PC-9 (cell line): ENCODE data around the gene ZNF566.

ENCODE experiments used
- EZH2 ChIP-seq: fragments of 200-600 bp; sonication (generic); IDR thresholded peaks from 2 replicates; pipeline ENCODE4 v1.8.0; 2017; ENCODE audit warnings: antibody characterized with exemption, low read depth
- TF ChIP-seq, protein P1 (sequence below): fragments of 200-600 bp; sonication (generic); conservative IDR thresholded peaks from 2 replicates; pipeline ENCODE4 v1.6.1; 2017; ENCODE audit warnings: mixed run types, antibody characterized with exemption, mild to moderate bottlenecking, moderate library complexity

DNA sequence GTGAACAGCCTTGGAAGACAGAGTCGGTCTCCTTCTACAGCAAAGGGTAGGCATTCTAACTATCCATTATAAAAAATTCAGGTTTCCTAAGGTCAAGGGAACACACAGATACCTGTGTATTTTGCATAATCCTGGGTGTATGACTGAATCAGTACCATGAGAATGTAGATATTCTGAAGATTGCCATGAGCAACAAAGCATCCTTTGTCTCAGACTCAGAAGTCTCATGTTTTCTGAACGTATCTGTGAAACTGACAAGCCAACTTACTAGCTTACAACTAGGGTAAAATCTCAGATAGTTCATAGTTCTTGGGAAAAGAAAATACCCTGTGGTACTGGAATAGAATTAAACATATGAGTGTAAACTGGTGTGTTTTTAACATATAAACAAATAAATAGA lies 6.5 kb downstream of the ZNF566 start:
- TF ChIP-seq EZH2, result no peak
- TF ChIP-seq, protein P1, sequence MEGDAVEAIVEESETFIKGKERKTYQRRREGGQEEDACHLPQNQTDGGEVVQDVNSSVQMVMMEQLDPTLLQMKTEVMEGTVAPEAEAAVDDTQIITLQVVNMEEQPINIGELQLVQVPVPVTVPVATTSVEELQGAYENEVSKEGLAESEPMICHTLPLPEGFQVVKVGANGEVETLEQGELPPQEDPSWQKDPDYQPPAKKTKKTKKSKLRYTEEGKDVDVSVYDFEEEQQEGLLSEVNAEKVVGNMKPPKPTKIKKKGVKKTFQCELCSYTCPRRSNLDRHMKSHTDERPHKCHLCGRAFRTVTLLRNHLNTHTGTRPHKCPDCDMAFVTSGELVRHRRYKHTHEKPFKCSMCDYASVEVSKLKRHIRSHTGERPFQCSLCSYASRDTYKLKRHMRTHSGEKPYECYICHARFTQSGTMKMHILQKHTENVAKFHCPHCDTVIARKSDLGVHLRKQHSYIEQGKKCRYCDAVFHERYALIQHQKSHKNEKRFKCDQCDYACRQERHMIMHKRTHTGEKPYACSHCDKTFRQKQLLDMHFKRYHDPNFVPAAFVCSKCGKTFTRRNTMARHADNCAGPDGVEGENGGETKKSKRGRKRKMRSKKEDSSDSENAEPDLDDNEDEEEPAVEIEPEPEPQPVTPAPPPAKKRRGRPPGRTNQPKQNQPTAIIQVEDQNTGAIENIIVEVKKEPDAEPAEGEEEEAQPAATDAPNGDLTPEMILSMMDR, result no peak
